CD8-positive, alpha-beta memory T cell (primary cell): ENCODE data around the gene PDX1. TPM values are rescaled to one million over a fixed set of nuclear protein-coding genes. Genes with fewer than 3 reads are reported as not detected.
A peak's percentile ranks its signal among the peaks of the same experiment; 100 is the strongest.

ENCODE experiments used
- CTCF ChIA-PET: fragments of 350-600 bp; sonication (Branson Sonifier 250); formaldehyde crosslinking; loops from one replicate; lab custom pipeline; 2021; ENCODE audit warnings: antibody characterized with exemption; lab: Charles Lee
- POLR2A ChIA-PET: fragments of 350-600 bp; sonication (Branson Sonifier 250); formaldehyde crosslinking; loops from one replicate; lab custom pipeline; 2021; ENCODE audit warnings: antibody characterized with exemption; lab: Charles Lee
- DNase-seq, 5 donors: peaks; one replicate each; pipeline versions ENCODE4 v3.0.0 to v3.0.0-alpha.2; 2020 to 2022; ENCODE audit warnings: mixed read lengths in 1 of 5
- H3K27ac ChIP-seq: one replicate; pipeline ENCODE4 v1.7.0; 2013; ENCODE audit warnings: low read depth, mild to moderate bottlenecking, low read length, moderate library complexity
- H3K27me3 ChIP-seq: 2 replicates; pipeline ENCODE4 v1.7.0; 2013; ENCODE audit warnings: low read length, mild to moderate bottlenecking; ENCODE audit not compliant: insufficient read depth, poor library complexity, severe bottlenecking
- H3K36me3 ChIP-seq: 2 replicates; pipeline ENCODE4 v1.7.0; 2013; ENCODE audit warnings: mild to moderate bottlenecking, low read length, moderate library complexity; ENCODE audit not compliant: insufficient read depth
- H3K4me1 ChIP-seq: 2 replicates; pipeline ENCODE4 v1.7.0; 2013; ENCODE audit warnings: mild to moderate bottlenecking, low read length, moderate library complexity; ENCODE audit not compliant: insufficient read depth
- H3K4me3 ChIP-seq: 2 replicates; pipeline ENCODE4 v1.7.0; 2013; ENCODE audit warnings: mild to moderate bottlenecking, low read length
- H3K9me3 ChIP-seq: 2 replicates; pipeline ENCODE4 v1.7.0; 2013; ENCODE audit warnings: mild to moderate bottlenecking, low read length
- H3K27ac Mint-ChIP-seq, 8 donors: one replicate each; pipeline ENCODE4 v1.8.0; 2020 to 2021; ENCODE audit warnings: mixed read lengths in 8 of 8, mild to moderate bottlenecking in 6 of 8, inconsistent platforms in 3 of 8, moderate library complexity in 3 of 8
- H3K27me3 Mint-ChIP-seq, 2 donors: one replicate each; pipeline ENCODE4 v1.8.0; 2020 to 2021; ENCODE audit warnings: mixed read lengths in 2 of 2, mild to moderate bottlenecking in 1 of 2, moderate library complexity in 1 of 2
- H3K36me3 Mint-ChIP-seq, 3 donors: one replicate each; pipeline ENCODE4 v1.8.0; 2020 to 2021; ENCODE audit warnings: mixed read lengths in 3 of 3, inconsistent platforms in 1 of 3, mild to moderate bottlenecking in 1 of 3
- H3K4me1 Mint-ChIP-seq, 3 donors: one replicate each; pipeline ENCODE4 v1.8.0; 2020 to 2021; ENCODE audit warnings: mixed read lengths in 3 of 3, inconsistent platforms in 1 of 3, mild to moderate bottlenecking in 1 of 3
- H3K4me3 Mint-ChIP-seq, 7 donors: one replicate each; pipeline ENCODE4 v1.8.0; 2020 to 2021; ENCODE audit warnings: mixed read lengths in 7 of 7, mild to moderate bottlenecking in 6 of 7, moderate library complexity in 4 of 7, inconsistent platforms in 2 of 7
- H3K9me3 Mint-ChIP-seq, 5 donors: one replicate each; pipeline ENCODE4 v1.8.0; 2020 to 2022; ENCODE audit warnings: mixed read lengths in 5 of 5, mild to moderate bottlenecking in 3 of 5, moderate library complexity in 2 of 5, inconsistent platforms in 1 of 5
- polyA plus RNA-seq: library from polyadenylated mRNA; unstranded; fragments of 300-500 nt; fragmentation: Illumina TruSeq; gene quantifications from one replicate; pipeline ENCODE4 v1.2.3, GENCODE V29; 2021
- total RNA-seq, 2 experiments: library from RNA; stranded (reverse); gene quantifications; one replicate each; pipeline ENCODE4 v1.2.3, GENCODE V29; 2021

The PDX1 gene
- total and polyA plus RNA-seq, 3 experiments from 2014 or later, result not detected

- Histone ChIP-seq H3K36me3 (no peaks in the 10 kb centered on the region), H3K27me3 (peaks cover 35% of the 10 kb centered on the region), H3K27ac (no peak overlapping the region), H3K9me3 (no peaks in the 10 kb centered on the region), H3K4me1 (no peaks in the 10 kb centered on the region), H3K4me3 (no peak overlapping the region)
- Mint-ChIP-seq H3K4me3 (no peak overlapping the region), H3K4me1 (peaks cover 9 to 38% (median 13%) of the 10 kb centered on the region in 3 donors), H3K36me3 (peaks cover 0 to 1% (median 0%) of the 10 kb centered on the region in 3 donors), H3K27me3 (peaks cover 64 to 82% of the 10 kb centered on the region in 2 donors), H3K9me3 (no peaks in the 10 kb centered on the region), H3K27ac (no peak overlapping the region)
- ChIA-PET POLR2A (no interaction called here), CTCF (interaction anchor here (1.1 kb wide), 1 partner anchor 138 kb away, joined by 3 read pairs; no protein-coding TSS in a partner anchor)
- no peak for DNase-seq
Measured at GRCh38 chr13:27968316-27969081, 48.7 kb downstream of the PDX1 start.

GRCh38 chr13:27969082-27969865 is 49.5 kb downstream of the PDX1 start, which contains the start of gene CDX2:
CDX2 (minus strand) TSS chr13:27969315; CDS start chr13:27969006, 309 bp downstream.
- Histone ChIP-seq H3K4me3 (no peak within 1 kb of the TSS), H3K27me3 (peaks cover 35% of the 10 kb centered on the region), H3K27ac (no peak within 1 kb of the TSS), H3K36me3 (no peaks in the 10 kb centered on the region), H3K9me3 (no peaks in the 10 kb centered on the region), H3K4me1 (no peaks in the 10 kb centered on the region)
- Mint-ChIP-seq H3K4me3 (peak within 1 kb of the TSS in 4 of 7 donors; percentile 50 to 63 (median 56)), H3K4me1 (peaks cover 9 to 38% (median 13%) of the 10 kb centered on the region in 3 donors), H3K27ac (no peak within 1 kb of the TSS), H3K27me3 (peaks cover 62 to 82% of the 10 kb centered on the region in 2 donors), H3K9me3 (no peaks in the 10 kb centered on the region), H3K36me3 (no peaks in the 10 kb centered on the region)
- DNase-seq, result no peak
- POLR2A ChIA-PET, result no interaction called here
- CTCF ChIA-PET, result interaction anchor here (1.1 to 1.4 kb wide), 2 partner anchors 9 to 139 kb away, joined by 3 read pairs; no protein-coding TSS in a partner anchor

GRCh38 chr13:27969866-27970229 is 50.0 kb downstream of the PDX1 start:
- H3K27ac ChIP-seq, result no peak overlapping the region
- no peak for DNase-seq
- H3K27me3 ChIP-seq, result peaks cover 40% of the 10 kb centered on the region
- Mint-ChIP-seq H3K9me3 (no peaks in the 10 kb centered on the region), H3K27me3 (peaks cover 63 to 84% of the 10 kb centered on the region in 2 donors), H3K4me3 (no peak overlapping the region), H3K27ac (no peak overlapping the region), H3K4me1 (peaks cover 9 to 38% (median 13%) of the 10 kb centered on the region in 3 donors), H3K36me3 (no peaks in the 10 kb centered on the region)
- CTCF ChIA-PET, result interaction anchor here (1.4 kb wide), 1 partner anchor 10 kb away, joined by 3 read pairs; no protein-coding TSS in a partner anchor
- H3K4me1 ChIP-seq, result no peaks in the 10 kb centered on the region
- POLR2A ChIA-PET, result no interaction called here
- no peaks in the 10 kb centered on the region for H3K36me3 ChIP-seq
- no peak overlapping the region for H3K4me3 ChIP-seq
- no peaks in the 10 kb centered on the region for H3K9me3 ChIP-seq

GRCh38 chr13:27970382-27971235 is 50.8 kb downstream of the PDX1 start:
- H3K27ac Mint-ChIP-seq, result no peak overlapping the region
- no peak for DNase-seq
- Histone ChIP-seq H3K27ac (no peak overlapping the region), H3K27me3 (peaks cover 36% of the 10 kb centered on the region), H3K9me3 (no peaks in the 10 kb centered on the region), H3K4me3 (no peak overlapping the region), H3K36me3 (no peaks in the 10 kb centered on the region), H3K4me1 (no peaks in the 10 kb centered on the region)
- H3K4me1 Mint-ChIP-seq, result peaks cover 11 to 43% (median 19%) of the 10 kb centered on the region in 3 donors
- H3K4me3 Mint-ChIP-seq, result no peak overlapping the region
- CTCF ChIA-PET, result interaction anchor here (1.2 to 1.4 kb wide), 2 partner anchors 10 to 13 kb away, joined by 3 read pairs; no protein-coding TSS in a partner anchor
- no peaks in the 10 kb centered on the region for H3K9me3 Mint-ChIP-seq
- H3K36me3 Mint-ChIP-seq, result no peaks in the 10 kb centered on the region
- POLR2A ChIA-PET, result no interaction called here
- peaks cover 61 to 84% of the 10 kb centered on the region in 2 donors for H3K27me3 Mint-ChIP-seq

GRCh38 chr13:27971236-27971645 is 51.4 kb downstream of the PDX1 start:
- no peak for DNase-seq
- no peaks in the 10 kb centered on the region for H3K9me3 ChIP-seq
- Mint-ChIP-seq H3K9me3 (no peaks in the 10 kb centered on the region), H3K27me3 (peaks cover 61 to 83% of the 10 kb centered on the region in 2 donors), H3K27ac (no peak overlapping the region), H3K4me3 (peak overlapping the region in 1 of 7 donors; percentile 6), H3K36me3 (no peaks in the 10 kb centered on the region), H3K4me1 (peaks cover 10 to 42% (median 19%) of the 10 kb centered on the region in 3 donors)
- H3K4me1 ChIP-seq, result no peaks in the 10 kb centered on the region
- POLR2A ChIA-PET, result no interaction called here
- CTCF ChIA-PET, result interaction anchor here (1.2 kb wide), 1 partner anchor 13 kb away, joined by 3 read pairs; no protein-coding TSS in a partner anchor
- peaks cover 34% of the 10 kb centered on the region for H3K27me3 ChIP-seq
- H3K4me3 ChIP-seq, result no peak overlapping the region
- no peaks in the 10 kb centered on the region for H3K36me3 ChIP-seq
- no peak overlapping the region for H3K27ac ChIP-seq

- no peaks in the 10 kb centered on the region for H3K36me3 ChIP-seq
- no peak overlapping the region for H3K4me3 ChIP-seq
- no peaks in the 10 kb centered on the region for H3K9me3 ChIP-seq
- peaks cover 9 to 36% (median 19%) of the 10 kb centered on the region in 3 donors for H3K4me1 Mint-ChIP-seq
- H3K36me3 Mint-ChIP-seq, result no peaks in the 10 kb centered on the region
- H3K4me1 ChIP-seq, result no peaks in the 10 kb centered on the region
- H3K27me3 ChIP-seq, result peaks cover 37% of the 10 kb centered on the region
- H3K9me3 Mint-ChIP-seq, result no peaks in the 10 kb centered on the region
- ChIA-PET POLR2A (no interaction called here), CTCF (interaction anchor here (1.2 kb wide), 1 partner anchor 12 kb away, joined by 3 read pairs; no protein-coding TSS in a partner anchor)
- no peak overlapping the region for H3K4me3 Mint-ChIP-seq
- no peak for DNase-seq
- peak overlapping the region in 1 of 8 donors; percentile 57 for H3K27ac Mint-ChIP-seq
- peaks cover 66 to 82% of the 10 kb centered on the region in 2 donors for H3K27me3 Mint-ChIP-seq
- H3K27ac ChIP-seq, result no peak overlapping the region
Measured at GRCh38 chr13:27971776-27972477, 52.1 kb downstream of the PDX1 start.

GRCh38 chr13:27972478-27972820 is 52.6 kb downstream of the PDX1 start:
- H3K4me1 ChIP-seq, result no peaks in the 10 kb centered on the region
- H3K27me3 ChIP-seq, result peaks cover 39% of the 10 kb centered on the region

More at GRCh38 chr13:27972478-27972820, 52.6 kb downstream of the PDX1 start:
- ChIA-PET CTCF (interaction anchor here (1.4 to 1.8 kb wide), 2 partner anchors 11 to 610 kb away, joined by 3 to 7 read pairs; no protein-coding TSS in a partner anchor), POLR2A (no interaction called here)
- Histone ChIP-seq H3K9me3 (no peaks in the 10 kb centered on the region), H3K36me3 (no peaks in the 10 kb centered on the region), H3K4me3 (no peak overlapping the region), H3K27ac (no peak overlapping the region)
- DNase-seq, result no peak
- Mint-ChIP-seq H3K36me3 (no peaks in the 10 kb centered on the region), H3K4me3 (no peak overlapping the region), H3K4me1 (peaks cover 9 to 30% (median 17%) of the 10 kb centered on the region in 3 donors), H3K27ac (no peak overlapping the region), H3K9me3 (no peaks in the 10 kb centered on the region), H3K27me3 (peaks cover 64 to 82% of the 10 kb centered on the region in 2 donors)
